Testis (tissue), 2 donors: ENCODE results near the gene ADRA2C.

Experiments
- POLR2A ChIP-seq: fragments of 450-650 bp; IDR thresholded peaks from one replicate; pipeline ENCODE4 v1.6.1; 2017; ENCODE audit warnings: antibody characterized with exemption, mild to moderate bottlenecking, moderate library complexity
- TF ChIP-seq, protein P1 (sequence below), 3 experiments: fragments of 450-650 bp in 2 of 3; fragments of 200-600 bp in 1 of 3; sonication (generic) in 1 of 3; IDR thresholded peaks; one replicate each; pipeline ENCODE4 v1.5.1; 2016 to 2019; ENCODE audit warnings: antibody characterized with exemption in 3 of 3, mild to moderate bottlenecking in 2 of 3, moderate library complexity in 1 of 3

DNA sequence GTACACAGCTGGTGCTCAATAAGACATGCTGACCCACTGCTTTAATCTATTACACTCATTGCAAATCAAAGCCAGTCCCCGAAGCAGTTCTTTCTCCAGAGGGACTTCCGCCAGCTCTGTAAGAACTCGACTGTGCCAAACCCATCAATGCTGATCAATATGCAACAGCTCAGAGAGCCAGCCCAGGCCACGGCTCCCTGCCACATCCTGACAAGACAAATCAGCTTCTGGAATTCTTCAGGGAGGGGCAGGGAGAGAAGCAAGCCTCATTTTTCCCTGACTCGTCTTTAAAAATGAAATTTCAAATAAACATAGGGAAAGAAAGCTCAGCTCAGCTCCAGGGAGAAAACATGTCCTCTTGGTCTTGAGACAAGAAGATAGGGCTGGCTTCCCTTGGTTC is 5.3 kb upstream of the ADRA2C start:
- TF ChIP-seq POLR2A: no peak
- TF ChIP-seq, protein P1, sequence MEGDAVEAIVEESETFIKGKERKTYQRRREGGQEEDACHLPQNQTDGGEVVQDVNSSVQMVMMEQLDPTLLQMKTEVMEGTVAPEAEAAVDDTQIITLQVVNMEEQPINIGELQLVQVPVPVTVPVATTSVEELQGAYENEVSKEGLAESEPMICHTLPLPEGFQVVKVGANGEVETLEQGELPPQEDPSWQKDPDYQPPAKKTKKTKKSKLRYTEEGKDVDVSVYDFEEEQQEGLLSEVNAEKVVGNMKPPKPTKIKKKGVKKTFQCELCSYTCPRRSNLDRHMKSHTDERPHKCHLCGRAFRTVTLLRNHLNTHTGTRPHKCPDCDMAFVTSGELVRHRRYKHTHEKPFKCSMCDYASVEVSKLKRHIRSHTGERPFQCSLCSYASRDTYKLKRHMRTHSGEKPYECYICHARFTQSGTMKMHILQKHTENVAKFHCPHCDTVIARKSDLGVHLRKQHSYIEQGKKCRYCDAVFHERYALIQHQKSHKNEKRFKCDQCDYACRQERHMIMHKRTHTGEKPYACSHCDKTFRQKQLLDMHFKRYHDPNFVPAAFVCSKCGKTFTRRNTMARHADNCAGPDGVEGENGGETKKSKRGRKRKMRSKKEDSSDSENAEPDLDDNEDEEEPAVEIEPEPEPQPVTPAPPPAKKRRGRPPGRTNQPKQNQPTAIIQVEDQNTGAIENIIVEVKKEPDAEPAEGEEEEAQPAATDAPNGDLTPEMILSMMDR (IDR thresholded peaks at IDR 0.05): no peak
